Endometrial microvascular endothelial cells (primary cell): ENCODE results near the gene HPN. TPM values are rescaled to one million over a fixed set of nuclear protein-coding genes. Genes with fewer than 3 reads are reported as not detected.

ENCODE experiments used
- in situ Hi-C: cut with HindIII; loops from 2 replicates; pipeline ENCODE4 v1.10.0; 2017; ENCODE audit warnings: low sequenced_read_pairs, low pct_unique_long_range_greater_than_20kb; ENCODE audit errors: inconsistent ontology term
- total RNA-seq: library from RNA; depleted of rRNA; stranded (reverse); fragments of >200 nt; gene quantifications from one replicate; pipeline ENCODE4 v1.2.3, GENCODE V29; 2015; ENCODE audit errors: inconsistent ontology term

HPN gene
- total RNA-seq, 1 donor from 2014 or later = not detected

- in situ Hi-C loops = loop anchor here (10.0 kb wide), 1 partner anchor 49 kb away; no protein-coding TSS in a partner anchor
Measured at GRCh38 chr19:35023428-35023827, 18.1 kb upstream of the HPN start.

GRCh38 chr19:35024095-35024494, 17.4 kb upstream of the HPN start:
- in situ Hi-C loops = loop anchor here (10.0 kb wide), 1 partner anchor 49 kb away; no protein-coding TSS in a partner anchor

GRCh38 chr19:35025969-35026368, 15.6 kb upstream of the HPN start:
- in situ Hi-C loops = loop anchor here (10.0 kb wide), 1 partner anchor 51 kb away; no protein-coding TSS in a partner anchor

- in situ Hi-C loops = loop anchor here (10.0 kb wide), 1 partner anchor 52 kb away; no protein-coding TSS in a partner anchor
Measured at GRCh38 chr19:35026418-35026817, 15.1 kb upstream of the HPN start.

- in situ Hi-C loops = loop anchor here (10.0 kb wide), 1 partner anchor 52 kb away; no protein-coding TSS in a partner anchor
Measured at GRCh38 chr19:35027009-35027408, 14.5 kb upstream of the HPN start.

- in situ Hi-C loops = loop anchor here (10.0 kb wide), 1 partner anchor 53 kb away; no protein-coding TSS in a partner anchor
Measured at GRCh38 chr19:35027851-35028599, 13.5 kb upstream of the HPN start.

GRCh38 chr19:35028600-35028885, 13.0 kb upstream of the HPN start:
- in situ Hi-C loops = loop anchor here (10.0 kb wide), 1 partner anchor 54 kb away; no protein-coding TSS in a partner anchor

- in situ Hi-C loops = loop anchor here (10.0 kb wide), 1 partner anchor 55 kb away; no protein-coding TSS in a partner anchor
Measured at GRCh38 chr19:35029275-35029736, 12.2 kb upstream of the HPN start.

- in situ Hi-C loops = loop anchor here (10.0 kb wide), 1 partner anchor 55 kb away; no protein-coding TSS in a partner anchor
Measured at GRCh38 chr19:35029737-35030256, 11.7 kb upstream of the HPN start.

GRCh38 chr19:35030257-35031071, 11.1 kb upstream of the HPN start, which contains the start of gene SCN1B:
Gene SCN1B, plus strand, starts transcription at chr19:35030470. Its CDS starts 351 bp downstream, at chr19:35030821.
- in situ Hi-C loops = no loop called here

- in situ Hi-C loops = no loop called here
Measured at GRCh38 chr19:35031072-35031881, 10.2 kb upstream of the HPN start.

- in situ Hi-C loops = no loop called here
Measured at GRCh38 chr19:35032356-35032865, 9.1 kb upstream of the HPN start.

GRCh38 chr19:35033067-35034004, 8.2 kb upstream of the HPN start:
- in situ Hi-C loops = no loop called here

- in situ Hi-C loops = no loop called here
Measured at GRCh38 chr19:35034005-35034502, 7.5 kb upstream of the HPN start.

- in situ Hi-C loops = no loop called here
Measured at GRCh38 chr19:35034588-35035382, 6.7 kb upstream of the HPN start.
